PC-9 (cell line): ENCODE data around the gene KLHDC1.
"Not testable (repeated sequence)": the region's sequence is repeated elsewhere in the genome, so short reads cannot be mapped to it uniquely, and the experiment has no call there.

Experiments
- EZH2 ChIP-seq: fragments of 200-600 bp; sonication (generic); IDR thresholded peaks from 2 replicates; pipeline ENCODE4 v1.8.0; 2017; ENCODE audit warnings: antibody characterized with exemption, low read depth
- TF ChIP-seq, protein P1 (sequence below): fragments of 200-600 bp; sonication (generic); conservative IDR thresholded peaks from 2 replicates; pipeline ENCODE4 v1.6.1; 2017; ENCODE audit warnings: mixed run types, antibody characterized with exemption, mild to moderate bottlenecking, moderate library complexity

- TF ChIP-seq, protein P1, sequence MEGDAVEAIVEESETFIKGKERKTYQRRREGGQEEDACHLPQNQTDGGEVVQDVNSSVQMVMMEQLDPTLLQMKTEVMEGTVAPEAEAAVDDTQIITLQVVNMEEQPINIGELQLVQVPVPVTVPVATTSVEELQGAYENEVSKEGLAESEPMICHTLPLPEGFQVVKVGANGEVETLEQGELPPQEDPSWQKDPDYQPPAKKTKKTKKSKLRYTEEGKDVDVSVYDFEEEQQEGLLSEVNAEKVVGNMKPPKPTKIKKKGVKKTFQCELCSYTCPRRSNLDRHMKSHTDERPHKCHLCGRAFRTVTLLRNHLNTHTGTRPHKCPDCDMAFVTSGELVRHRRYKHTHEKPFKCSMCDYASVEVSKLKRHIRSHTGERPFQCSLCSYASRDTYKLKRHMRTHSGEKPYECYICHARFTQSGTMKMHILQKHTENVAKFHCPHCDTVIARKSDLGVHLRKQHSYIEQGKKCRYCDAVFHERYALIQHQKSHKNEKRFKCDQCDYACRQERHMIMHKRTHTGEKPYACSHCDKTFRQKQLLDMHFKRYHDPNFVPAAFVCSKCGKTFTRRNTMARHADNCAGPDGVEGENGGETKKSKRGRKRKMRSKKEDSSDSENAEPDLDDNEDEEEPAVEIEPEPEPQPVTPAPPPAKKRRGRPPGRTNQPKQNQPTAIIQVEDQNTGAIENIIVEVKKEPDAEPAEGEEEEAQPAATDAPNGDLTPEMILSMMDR, result not testable (repeated sequence)
- not testable (repeated sequence) for TF ChIP-seq EZH2
These were observed 810 bp downstream of the KLHDC1 start for GRCh38 chr14:49693735-49694124.
